ENCODE measurements around the gene MOSMO.
"Not testable (repeated sequence)": the region's sequence is repeated elsewhere in the genome, so short reads cannot be mapped to it uniquely, and the experiment has no call there.

- TF ChIP-seq YY1 (IDR thresholded peaks at IDR 0.05; ENCODE audit: insufficient read depth, insufficient read length); ZNF274 (IDR thresholded peaks at IDR 0.05; ENCODE audit: low read depth, low read length); SUZ12 (IDR thresholded peaks at IDR 0.05; ENCODE audit: extremely low read depth, insufficient read depth, insufficient read length): not testable (repeated sequence)
These were observed 5.9 kb upstream of the MOSMO start for GRCh38 chr16:22002047-22002446.
